Uterus (tissue), 2 donors: ENCODE measurements around the gene FAM162A.

ENCODE experiments used
- POLR2A ChIP-seq, 2 donors: fragments of 450-650 bp; IDR thresholded peaks; one replicate each; pipeline ENCODE4 v1.6.1; 2016; ENCODE audit warnings: antibody characterized with exemption in 2 of 2, mild to moderate bottlenecking in 1 of 2, moderate library complexity in 1 of 2
- TF ChIP-seq, protein P1 (sequence below), 4 experiments: fragments of 200-600 bp in 2 of 4; fragments of 450-650 bp in 2 of 4; sonication (generic) in 2 of 4; IDR thresholded peaks; one replicate each; pipeline ENCODE4 v1.5.1; 2016 to 2019; ENCODE audit warnings: antibody characterized with exemption in 4 of 4, mild to moderate bottlenecking in 2 of 4, moderate library complexity in 1 of 4

DNA sequence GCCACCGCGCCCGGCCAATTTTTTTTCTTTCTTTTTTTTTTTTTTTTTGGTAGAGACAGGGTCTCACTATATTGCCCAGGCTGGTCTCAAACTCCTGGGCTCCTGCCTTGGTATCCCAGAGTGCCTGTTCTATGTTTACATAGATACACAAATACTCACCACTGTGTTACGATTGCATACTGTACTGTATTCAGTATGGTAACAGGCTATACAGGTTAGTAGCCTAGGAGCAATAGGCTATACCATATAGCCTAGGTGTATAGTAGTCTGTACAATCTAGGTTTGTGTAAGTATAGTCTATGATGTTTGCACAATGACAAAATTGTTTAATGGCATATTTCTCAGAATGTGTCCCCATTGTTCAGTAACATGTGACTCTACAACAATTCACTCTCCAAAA, 32.4 kb upstream of the FAM162A start:
- TF ChIP-seq, protein P1, sequence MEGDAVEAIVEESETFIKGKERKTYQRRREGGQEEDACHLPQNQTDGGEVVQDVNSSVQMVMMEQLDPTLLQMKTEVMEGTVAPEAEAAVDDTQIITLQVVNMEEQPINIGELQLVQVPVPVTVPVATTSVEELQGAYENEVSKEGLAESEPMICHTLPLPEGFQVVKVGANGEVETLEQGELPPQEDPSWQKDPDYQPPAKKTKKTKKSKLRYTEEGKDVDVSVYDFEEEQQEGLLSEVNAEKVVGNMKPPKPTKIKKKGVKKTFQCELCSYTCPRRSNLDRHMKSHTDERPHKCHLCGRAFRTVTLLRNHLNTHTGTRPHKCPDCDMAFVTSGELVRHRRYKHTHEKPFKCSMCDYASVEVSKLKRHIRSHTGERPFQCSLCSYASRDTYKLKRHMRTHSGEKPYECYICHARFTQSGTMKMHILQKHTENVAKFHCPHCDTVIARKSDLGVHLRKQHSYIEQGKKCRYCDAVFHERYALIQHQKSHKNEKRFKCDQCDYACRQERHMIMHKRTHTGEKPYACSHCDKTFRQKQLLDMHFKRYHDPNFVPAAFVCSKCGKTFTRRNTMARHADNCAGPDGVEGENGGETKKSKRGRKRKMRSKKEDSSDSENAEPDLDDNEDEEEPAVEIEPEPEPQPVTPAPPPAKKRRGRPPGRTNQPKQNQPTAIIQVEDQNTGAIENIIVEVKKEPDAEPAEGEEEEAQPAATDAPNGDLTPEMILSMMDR (IDR thresholded peaks at IDR 0.05): no peak
- TF ChIP-seq POLR2A (IDR thresholded peaks at IDR 0.05): no peak
